Calu3 (cell line): ENCODE measurements around the gene BRD3. TPM values are rescaled to one million over a fixed set of nuclear protein-coding genes. Genes with fewer than 3 reads are reported as not detected.

Source experiments
- BruUV-seq: library from RNA; stranded (reverse); fragments of 400-500 nt; replicated peaks from 2 replicates; lab custom pipeline; 2021; lab: Mats Ljungman, UMichigan
- CTCF ChIA-PET: fragments of 300-600 bp; sonication (Branson Sonifier 250); formaldehyde crosslinking; loops from one replicate; lab custom pipeline; 2022; ENCODE audit warnings: antibody characterized with exemption; lab: Charles Lee
- DNase-seq: peaks from one replicate; pipeline ENCODE4 v3.0.0; 2022
- H3K27ac Mint-ChIP-seq: one replicate; pipeline ENCODE4 v1.8.0; 2022; ENCODE audit warnings: mixed read lengths; ENCODE audit not compliant: unreplicated experiment
- H3K27me3 Mint-ChIP-seq: one replicate; pipeline ENCODE4 v1.8.0; 2022; ENCODE audit warnings: mixed read lengths; ENCODE audit not compliant: unreplicated experiment
- H3K36me3 Mint-ChIP-seq: one replicate; pipeline ENCODE4 v1.8.0; 2022; ENCODE audit warnings: mild to moderate bottlenecking, moderate library complexity, mixed read lengths; ENCODE audit not compliant: insufficient read depth, unreplicated experiment
- H3K4me1 Mint-ChIP-seq: one replicate; pipeline ENCODE4 v1.8.0; 2022; ENCODE audit warnings: mild to moderate bottlenecking, low read depth, mixed read lengths; ENCODE audit not compliant: unreplicated experiment
- H3K4me3 Mint-ChIP-seq: one replicate; pipeline ENCODE4 v1.8.0; 2022; ENCODE audit warnings: mild to moderate bottlenecking, low read depth, moderate library complexity, mixed read lengths; ENCODE audit not compliant: unreplicated experiment
- H3K9me3 Mint-ChIP-seq: one replicate; pipeline ENCODE4 v1.8.0; 2022; ENCODE audit warnings: low read depth, mixed read lengths; ENCODE audit not compliant: unreplicated experiment
- CTCF ChIP-seq: fragments of 200-600 bp; IDR thresholded peaks from one replicate; pipeline ENCODE4 v1.8.0; 2022; ENCODE audit warnings: antibody characterized with exemption; ENCODE audit not compliant: unreplicated experiment
- intact Hi-C: fragments of 100-400 bp; cut with micrococcal nuclease; formaldehyde crosslinking; loops from one replicate; pipeline ENCODE4 v1.10.0; 2022; ENCODE audit not compliant: unreplicated experiment
- total RNA-seq: library from RNA; stranded (reverse); gene quantifications from 2 replicates; pipeline ENCODE4 v1.2.3, GENCODE V29; 2022

The BRD3 gene
- total RNA-seq, 1 experiment from 2014 or later: 30.8 TPM

- H3K36me3 Mint-ChIP-seq: peaks cover 23% of the 10 kb centered on the region
- BruUV-seq: no TSS peak
- no peaks in the 10 kb centered on the region for H3K9me3 Mint-ChIP-seq
- no peak overlapping the region for H3K27ac Mint-ChIP-seq
- TF ChIP-seq CTCF: no peak
- no peaks in the 10 kb centered on the region for H3K4me1 Mint-ChIP-seq
- no peak for DNase-seq
- H3K4me3 Mint-ChIP-seq: no peak overlapping the region
- CTCF ChIA-PET: interaction anchor here (1.0 kb wide), 1 partner anchor 26 kb away, joined by 4 read pairs; no protein-coding TSS in a partner anchor
- intact Hi-C loops: no loop called here
- no peaks in the 10 kb centered on the region for H3K27me3 Mint-ChIP-seq
These were observed 19.8 kb downstream of the BRD3 start for GRCh38 chr9:134047868-134048581.

GRCh38 chr9:134046894-134047681 lies 20.7 kb downstream of the BRD3 start:
- H3K27me3 Mint-ChIP-seq: no peaks in the 10 kb centered on the region
- intact Hi-C loops: no loop called here
- CTCF ChIA-PET: interaction anchor here (1.0 kb wide), 1 partner anchor 25 kb away, joined by 4 read pairs; no protein-coding TSS in a partner anchor
- no peak for TF ChIP-seq CTCF
- no peak overlapping the region for H3K4me3 Mint-ChIP-seq
- no TSS peak for BruUV-seq
- no peaks in the 10 kb centered on the region for H3K4me1 Mint-ChIP-seq
- H3K9me3 Mint-ChIP-seq: no peaks in the 10 kb centered on the region
- no peak for DNase-seq
- no peak overlapping the region for H3K27ac Mint-ChIP-seq
- H3K36me3 Mint-ChIP-seq: peaks cover 28% of the 10 kb centered on the region

GRCh38 chr9:134045841-134046544 lies 21.8 kb downstream of the BRD3 start:
- DNase-seq: no peak
- Mint-ChIP-seq H3K27ac (no peak overlapping the region), H3K4me1 (no peaks in the 10 kb centered on the region), H3K27me3 (no peaks in the 10 kb centered on the region), H3K9me3 (no peaks in the 10 kb centered on the region), H3K4me3 (no peak overlapping the region), H3K36me3 (peaks cover 24% of the 10 kb centered on the region)
- intact Hi-C loops: no loop called here
- no TSS peak for BruUV-seq
- no peak for TF ChIP-seq CTCF
- CTCF ChIA-PET: no interaction called here

- Mint-ChIP-seq H3K9me3 (no peaks in the 10 kb centered on the region), H3K27me3 (no peaks in the 10 kb centered on the region), H3K4me1 (no peaks in the 10 kb centered on the region), H3K36me3 (peaks cover 25% of the 10 kb centered on the region), H3K4me3 (no peak overlapping the region), H3K27ac (no peak overlapping the region)
- no peak for TF ChIP-seq CTCF
- DNase-seq: no peak
- intact Hi-C loops: no loop called here
- CTCF ChIA-PET: no interaction called here
- BruUV-seq: no TSS peak
These were observed 22.9 kb downstream of the BRD3 start for GRCh38 chr9:134044944-134045343.
